Hepatocyte (in vitro differentiated cells): ENCODE data around the gene ZNF75A. TPM values are rescaled to one million over a fixed set of nuclear protein-coding genes. Genes with fewer than 3 reads are reported as not detected.

Experiments used
- DNase-seq: peaks from one replicate; pipeline ENCODE4 v3.0.0-alpha.2; 2016; ENCODE audit warnings: low spot score
- H2AFZ ChIP-seq: fragments of 200-600 bp; sonication (generic); 2 replicates; pipeline ENCODE4 v1.6.0; 2016; ENCODE audit warnings: antibody characterized with exemption, mild to moderate bottlenecking
- H3K27ac ChIP-seq: fragments of 200-600 bp; sonication (generic); 2 replicates; pipeline ENCODE4 v1.5.1; 2016; ENCODE audit warnings: mild to moderate bottlenecking
- H3K27me3 ChIP-seq: fragments of 200-600 bp; sonication (generic); 2 replicates; pipeline ENCODE4 v1.6.1; 2016
- H3K36me3 ChIP-seq: fragments of 200-600 bp; sonication (generic); replicated peaks from 2 replicates; pipeline ENCODE4 v1.5.1; 2016; ENCODE audit warnings: low read depth; ENCODE audit not compliant: insufficient read depth
- H3K4me1 ChIP-seq: fragments of 200-600 bp; sonication (generic); 2 replicates; pipeline ENCODE4 v1.5.1; 2016; ENCODE audit warnings: mild to moderate bottlenecking, moderate library complexity; ENCODE audit not compliant: insufficient read depth
- H3K4me2 ChIP-seq: fragments of 200-600 bp; sonication (generic); 2 replicates; pipeline ENCODE4 v1.6.0; 2016
- H3K4me3 ChIP-seq: fragments of 200-600 bp; sonication (generic); 2 replicates; pipeline ENCODE4 v1.5.1; 2016; ENCODE audit warnings: mild to moderate bottlenecking
- H3K79me2 ChIP-seq: fragments of 200-600 bp; sonication (generic); 2 replicates; pipeline ENCODE4 v1.6.0; 2017; ENCODE audit warnings: mild to moderate bottlenecking
- H3K9me2 ChIP-seq: fragments of 200-600 bp; sonication (generic); replicated peaks from 2 replicates; pipeline ENCODE4 v1.6.0; 2017; ENCODE audit warnings: mild to moderate bottlenecking; ENCODE audit not compliant: insufficient read depth
- H3K9me3 ChIP-seq: fragments of 200-600 bp; sonication (generic); 2 replicates; pipeline ENCODE4 v1.5.1; 2016; ENCODE audit warnings: low read depth, mild to moderate bottlenecking
- H4K20me1 ChIP-seq: fragments of 200-600 bp; sonication (generic); 2 replicates; pipeline ENCODE4 v1.6.0; 2016; ENCODE audit warnings: mild to moderate bottlenecking; ENCODE audit not compliant: insufficient read depth, poor library complexity, severe bottlenecking
- CTCF ChIP-seq: fragments of 200-600 bp; sonication (generic); IDR thresholded peaks from 2 replicates; pipeline ENCODE4 v1.5.1; 2016; ENCODE audit warnings: antibody characterized with exemption, mild to moderate bottlenecking; ENCODE audit not compliant: poor library complexity
- EZH2 ChIP-seq: fragments of 200-600 bp; sonication (generic); IDR thresholded peaks from 2 replicates; pipeline ENCODE4 v1.6.1; 2016; ENCODE audit warnings: antibody characterized with exemption, mild to moderate bottlenecking, borderline replicate concordance
- EZH2phosphoT487 ChIP-seq: fragments of 200-600 bp; sonication (generic); IDR thresholded peaks from one replicate; pipeline ENCODE4 v1.6.1; 2018; ENCODE audit warnings: antibody characterized with exemption, mild to moderate bottlenecking, low read depth, moderate library complexity; ENCODE audit not compliant: unreplicated experiment, severe bottlenecking
- WGBS: methylation state at CpG from one replicate; pipeline ENCODE4 v1.1.6; 2016; ENCODE audit warnings: low lambda C conversion rate; ENCODE audit errors: missing lambda C conversion rate; 5-methylcytosine and 5-hydroxymethylcytosine counted together
- polyA plus RNA-seq: library from polyadenylated mRNA; unstranded; fragments of >200 nt; fragmentation: Nextera tagmentation; extraction: Ambion mirVana; gene quantifications from 2 replicates; pipeline ENCODE4 v1.2.1, GENCODE V29; 2016
- total RNA-seq: library from RNA; depleted of rRNA; stranded (reverse); fragments of >200 nt; gene quantifications from 2 replicates; pipeline ENCODE4 v1.2.3, GENCODE V29; 2014

ZNF75A gene
- total and polyA plus RNA-seq, 2 experiments from 2014 or later: 24.9 to 25.9 TPM

GRCh38 chr16:3355589-3355988, 50.3 kb downstream of the ZNF75A start, which contains the start of gene OR2C1:
OR2C1 (plus strand) TSS chr16:3355889; CDS start chr16:3355941, 52 bp downstream.
- Histone ChIP-seq H3K9me2 (no peaks in the 10 kb centered on the region), H2AFZ (no peak within 1 kb of the TSS), H3K4me3 (no peak within 1 kb of the TSS), H3K79me2 (no peaks in the 10 kb centered on the region), H3K27ac (no peak within 1 kb of the TSS), H3K9me3 (no peaks in the 10 kb centered on the region), H4K20me1 (no peaks in the 10 kb centered on the region), H3K27me3 (no peaks in the 10 kb centered on the region), H3K36me3 (no peaks in the 10 kb centered on the region), H3K4me2 (no peak within 1 kb of the TSS), H3K4me1 (no peaks in the 10 kb centered on the region)
- WGBS: 57% methylated on average over 3 of the region's 3 CpGs
- DNase-seq: no peak
- TF ChIP-seq EZH2 (no peak), CTCF (no peak), EZH2phosphoT487 (no peak)

GRCh38 chr16:3356118-3356517, 50.8 kb downstream of the ZNF75A start:
- Histone ChIP-seq H3K4me3 (no peak overlapping the region), H3K27me3 (no peaks in the 10 kb centered on the region), H2AFZ (no peak overlapping the region), H4K20me1 (no peaks in the 10 kb centered on the region), H3K36me3 (no peaks in the 10 kb centered on the region), H3K9me3 (no peaks in the 10 kb centered on the region), H3K4me2 (no peak overlapping the region), H3K79me2 (no peaks in the 10 kb centered on the region), H3K4me1 (no peaks in the 10 kb centered on the region), H3K27ac (no peak overlapping the region), H3K9me2 (no peaks in the 10 kb centered on the region)
- no peak for DNase-seq
- WGBS: 83% methylated on average over 10 of the region's 10 CpGs
- TF ChIP-seq CTCF: no peak
- no peak for TF ChIP-seq EZH2
- no peak for TF ChIP-seq EZH2phosphoT487

- Histone ChIP-seq H3K9me3 (no peaks in the 10 kb centered on the region), H3K79me2 (no peaks in the 10 kb centered on the region), H3K4me3 (no peak overlapping the region), H4K20me1 (no peaks in the 10 kb centered on the region), H3K27ac (no peak overlapping the region), H3K27me3 (no peaks in the 10 kb centered on the region), H2AFZ (no peak overlapping the region), H3K36me3 (no peaks in the 10 kb centered on the region), H3K4me1 (no peaks in the 10 kb centered on the region), H3K9me2 (no peaks in the 10 kb centered on the region), H3K4me2 (no peak overlapping the region)
- no peak for DNase-seq
- TF ChIP-seq CTCF: no peak
- TF ChIP-seq EZH2: no peak
- TF ChIP-seq EZH2phosphoT487: no peak
- WGBS: 30% methylated on average over 1 of the region's 1 CpG
These were observed 53.6 kb downstream of the ZNF75A start for GRCh38 chr16:3358871-3359270.

- H3K4me3 ChIP-seq: no peak overlapping the region
- H3K9me2 ChIP-seq: no peaks in the 10 kb centered on the region
- no peaks in the 10 kb centered on the region for H4K20me1 ChIP-seq
- TF ChIP-seq EZH2phosphoT487: no peak
- TF ChIP-seq EZH2: no peak
- no peak for TF ChIP-seq CTCF
- H3K4me1 ChIP-seq: no peaks in the 10 kb centered on the region
- no peak overlapping the region for H2AFZ ChIP-seq
- no peaks in the 10 kb centered on the region for H3K9me3 ChIP-seq
- no peaks in the 10 kb centered on the region for H3K27me3 ChIP-seq
- H3K4me2 ChIP-seq: no peak overlapping the region
- no peak for DNase-seq
- no peaks in the 10 kb centered on the region for H3K36me3 ChIP-seq
- H3K27ac ChIP-seq: no peak overlapping the region
- no peaks in the 10 kb centered on the region for H3K79me2 ChIP-seq
These were observed 57.6 kb downstream of the ZNF75A start for GRCh38 chr16:3362931-3363330.
